Activated CD4-positive, alpha-beta T cell treated with anti-CD3 and anti-CD28 coated beads, Interleukin-2, Interleukin-6, amounts not matched to agents 100 ng/mL and 50 ng/mL, durations not matched to agents 16 hours and 8 hours (primary cell): Measurements from ENCODE around the gene CS.
A peak's percentile ranks its signal among the peaks of the same experiment; 100 is the strongest.
"Not testable (repeated sequence)": the region's sequence is repeated elsewhere in the genome, so short reads cannot be mapped to it uniquely, and the experiment has no call there.

ENCODE experiments used
- DNase-seq: peaks from one replicate; pipeline ENCODE4 v3.0.0-alpha.2; 2020

The CS gene

DNA sequence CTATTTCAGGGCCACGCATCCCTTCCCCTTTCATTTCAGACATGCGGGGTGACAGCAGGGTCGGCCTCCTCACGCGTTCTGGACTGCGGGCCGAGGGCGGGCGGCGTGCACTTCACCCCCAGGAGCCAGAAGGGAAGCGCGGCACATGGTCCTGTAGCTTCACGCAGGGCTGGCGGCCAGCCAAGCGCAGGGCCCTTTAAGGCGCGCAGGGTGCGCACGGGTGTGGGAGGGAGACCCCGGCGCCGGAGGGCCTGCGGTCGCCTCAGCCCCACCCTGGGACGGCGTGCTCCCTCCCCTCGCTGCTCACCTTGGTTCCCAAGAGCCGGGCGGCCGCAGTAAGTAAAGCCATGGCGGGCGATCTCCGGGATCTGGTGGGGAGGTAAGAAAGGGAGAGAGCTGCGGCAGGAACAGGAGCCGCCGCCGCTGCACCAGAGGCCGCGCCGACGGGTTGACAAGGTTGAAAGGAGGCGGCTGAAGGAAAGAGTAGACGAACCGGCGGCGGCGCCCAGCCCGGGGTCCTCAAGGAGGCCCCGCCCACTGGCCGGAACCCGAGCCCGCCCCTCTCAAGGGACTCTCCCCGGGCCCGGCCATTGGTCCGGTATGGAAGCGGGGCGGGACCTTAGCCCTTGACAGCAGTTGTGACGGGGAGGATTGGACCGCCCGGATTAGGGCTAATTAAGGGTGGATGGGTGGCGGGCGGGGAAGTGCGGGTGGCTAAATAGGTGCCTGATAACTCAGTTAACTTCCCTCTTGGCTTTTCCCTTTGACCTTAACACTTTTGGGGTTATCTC, at the start of gene CS:
CS (minus strand) TSS at position 478 of the 791 bp plus-strand sequence; CDS start at position 349, 129 bp downstream.
- peak; percentile 100 for DNase-seq

DNA sequence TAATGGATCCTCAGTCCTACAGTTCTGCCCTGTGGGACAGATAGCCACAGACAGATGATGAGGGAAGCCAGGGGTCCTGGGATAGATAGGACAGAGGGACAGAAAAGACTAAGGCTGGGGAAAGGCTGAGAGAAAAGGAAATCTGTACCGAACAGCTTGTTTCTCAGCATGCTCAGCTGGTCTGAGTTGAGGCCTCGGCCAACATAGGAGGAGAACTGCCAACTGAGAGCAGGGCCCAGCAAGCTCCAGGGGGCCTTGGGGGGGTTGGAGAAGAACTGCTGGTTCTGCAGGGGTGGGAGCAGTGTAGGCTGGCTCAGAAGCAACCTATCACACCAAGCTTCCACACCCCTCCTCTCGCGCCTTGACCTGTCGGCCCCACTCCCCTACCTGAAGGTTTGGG, 48.6 kb upstream of the CS start:
- DNase-seq, result no peak

DNA sequence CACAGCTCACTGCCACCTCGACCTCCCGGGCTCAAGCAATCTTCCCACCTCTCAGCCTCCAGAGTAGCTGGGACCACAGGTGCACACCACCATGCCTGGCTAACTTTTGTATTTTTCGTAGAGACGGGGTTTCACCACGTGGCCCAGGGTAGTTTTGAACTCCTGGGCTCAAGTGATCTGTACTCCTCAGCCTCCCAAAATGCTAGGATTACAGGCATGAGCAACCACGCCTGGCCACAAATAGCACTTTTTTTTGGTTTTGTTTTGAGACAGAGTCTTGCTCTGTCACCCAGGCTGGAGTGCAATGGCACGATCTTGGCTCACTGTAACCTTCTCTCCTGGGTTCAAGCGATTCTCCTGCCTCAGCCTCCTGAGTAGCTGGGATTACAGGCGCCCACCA, 47.1 kb upstream of the CS start:
- not testable (repeated sequence) for DNase-seq

DNA sequence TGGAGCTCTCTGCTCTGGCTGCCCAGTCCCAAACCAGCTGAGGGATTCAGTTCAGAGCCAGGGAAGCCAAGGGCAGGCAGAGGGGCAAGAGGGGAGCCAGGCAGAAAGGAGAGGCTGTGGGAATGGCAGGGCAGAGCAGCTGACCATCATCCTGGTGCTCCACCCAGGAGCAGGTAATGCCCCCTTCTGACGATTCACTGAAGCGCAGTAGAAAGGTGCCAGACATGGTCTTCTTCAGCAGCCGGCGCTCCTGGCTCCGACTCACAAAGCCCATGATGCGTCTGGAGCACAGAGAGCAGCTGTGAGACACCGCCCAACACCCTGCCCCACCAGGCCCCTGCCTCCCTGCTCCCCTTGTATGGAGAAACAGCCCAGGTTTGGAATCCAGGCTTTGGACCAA, 46.5 kb upstream of the CS start:
- peak; percentile 17 for DNase-seq

DNA sequence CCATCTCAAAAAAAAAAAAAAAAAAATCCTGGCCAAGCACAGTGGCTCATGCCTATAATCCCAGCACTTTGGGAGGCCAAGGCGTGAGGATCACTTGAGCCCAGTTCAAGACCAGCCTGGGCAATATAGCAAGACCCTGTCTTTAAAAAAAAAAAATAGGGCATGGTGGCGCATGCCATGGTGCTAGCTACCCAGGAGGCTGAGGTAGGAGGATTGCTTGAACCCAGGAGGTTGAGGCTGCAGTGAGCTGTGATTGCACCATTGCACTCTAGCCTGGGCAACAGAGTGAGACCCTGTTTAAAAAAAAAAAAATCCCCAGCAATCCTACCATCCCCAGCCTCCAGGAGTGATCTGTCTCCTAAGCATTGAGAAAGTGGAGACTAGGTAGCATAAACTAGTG, 42.2 kb upstream of the CS start:
- not testable (repeated sequence) for DNase-seq

DNA sequence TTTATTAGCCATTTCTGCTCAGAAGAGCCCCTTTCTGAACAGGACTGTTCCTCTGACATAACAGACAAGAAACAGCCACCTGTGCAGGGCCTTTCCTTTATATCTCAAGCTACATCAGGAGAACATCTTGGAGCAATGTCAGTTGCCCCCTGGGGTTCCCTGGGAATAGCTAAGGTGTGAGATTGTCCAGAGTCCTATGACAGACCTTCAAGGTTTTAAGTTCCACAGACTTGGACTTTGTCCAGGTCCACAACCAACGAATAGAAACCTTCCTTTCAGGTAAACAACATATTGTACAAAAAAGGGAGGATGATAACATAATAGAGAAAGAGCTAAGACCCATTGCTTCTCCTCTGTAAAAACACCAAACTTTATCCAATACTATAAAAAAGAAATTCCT, 41.5 kb upstream of the CS start:
- DNase-seq, result no peak

DNA sequence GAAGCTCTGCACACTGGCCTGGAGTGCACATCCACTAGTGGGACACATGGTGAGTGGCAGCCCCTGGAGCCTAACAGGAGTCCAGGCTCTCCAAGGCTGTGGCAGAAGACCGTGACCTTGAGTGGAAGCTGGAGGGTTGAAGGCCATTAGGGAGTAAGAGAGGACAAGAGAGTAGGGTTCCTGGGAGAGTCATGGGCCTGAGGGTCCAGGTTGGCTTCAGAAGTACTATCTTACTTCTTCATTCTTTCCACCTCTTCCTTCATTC, 39.0 kb upstream of the CS start:
- no peak for DNase-seq

DNA sequence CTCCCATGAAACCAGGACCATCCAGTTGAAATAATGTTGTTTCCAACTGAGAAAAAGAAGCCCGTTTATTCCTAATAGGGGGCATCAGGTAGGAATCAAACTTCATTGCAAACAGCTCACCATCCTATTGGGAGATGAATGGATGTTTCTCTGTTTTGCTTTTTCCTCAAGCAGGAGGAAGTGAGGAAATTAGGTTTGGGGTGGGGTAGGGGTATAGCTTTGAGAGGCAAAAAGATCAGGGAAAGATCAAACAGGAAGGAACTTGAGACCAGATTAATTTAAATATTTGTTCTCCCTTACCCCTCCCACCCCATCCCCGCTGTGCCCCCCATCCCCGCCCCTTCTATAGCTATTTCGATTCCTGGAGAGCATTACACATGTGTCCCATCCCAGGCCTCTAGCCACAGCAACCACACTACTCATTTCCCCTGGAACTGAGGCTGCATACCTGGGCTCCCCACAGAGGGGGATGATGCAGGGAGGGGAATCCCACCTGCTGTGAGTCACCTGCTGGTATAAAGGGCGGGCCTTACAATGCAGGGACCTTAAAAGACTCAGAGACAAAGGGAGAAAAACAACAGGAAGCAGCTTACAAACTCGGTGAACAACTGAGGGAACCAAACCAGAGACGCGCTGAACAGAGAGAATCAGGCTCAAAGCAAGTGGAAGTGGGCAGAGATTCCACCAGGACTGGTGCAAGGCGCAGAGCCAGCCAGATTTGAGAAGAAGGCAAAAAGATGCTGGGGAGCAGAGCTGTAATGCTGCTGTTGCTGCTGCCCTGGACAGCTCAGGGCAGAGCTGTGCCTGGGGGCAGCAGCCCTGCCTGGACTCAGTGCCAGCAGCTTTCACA, 38.4 kb upstream of the CS start, which contains the start of gene IL23A:
IL23A (plus strand) TSS at position 577 of the 850 bp plus-strand sequence; CDS start at position 738, 161 bp downstream.
- DNase-seq, result peak; percentile 87

DNA sequence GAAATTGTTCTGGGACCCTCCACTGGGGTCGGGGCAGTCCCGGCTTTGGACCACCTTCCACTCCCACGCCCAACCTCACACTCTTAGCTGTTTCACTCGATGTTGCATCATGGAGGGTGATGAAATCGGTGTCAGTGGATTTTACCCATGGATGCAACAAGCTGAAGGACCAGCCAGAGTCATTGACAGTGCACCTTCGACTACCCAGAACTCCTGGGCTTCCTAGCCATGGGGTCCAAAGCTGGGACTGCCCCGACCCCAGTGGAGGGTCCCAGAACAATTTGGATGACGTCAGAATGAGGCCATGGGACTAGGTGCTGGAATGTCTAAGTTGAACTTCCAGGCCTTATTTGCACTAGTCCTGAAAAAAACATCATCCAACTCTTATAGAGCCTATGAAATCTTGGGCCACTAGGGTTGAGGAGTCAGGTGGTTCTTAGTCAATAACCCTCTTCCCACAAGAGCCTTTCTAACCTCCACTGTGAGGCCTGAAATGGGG, 37.7 kb upstream of the CS start:
- DNase-seq, result no peak

DNA sequence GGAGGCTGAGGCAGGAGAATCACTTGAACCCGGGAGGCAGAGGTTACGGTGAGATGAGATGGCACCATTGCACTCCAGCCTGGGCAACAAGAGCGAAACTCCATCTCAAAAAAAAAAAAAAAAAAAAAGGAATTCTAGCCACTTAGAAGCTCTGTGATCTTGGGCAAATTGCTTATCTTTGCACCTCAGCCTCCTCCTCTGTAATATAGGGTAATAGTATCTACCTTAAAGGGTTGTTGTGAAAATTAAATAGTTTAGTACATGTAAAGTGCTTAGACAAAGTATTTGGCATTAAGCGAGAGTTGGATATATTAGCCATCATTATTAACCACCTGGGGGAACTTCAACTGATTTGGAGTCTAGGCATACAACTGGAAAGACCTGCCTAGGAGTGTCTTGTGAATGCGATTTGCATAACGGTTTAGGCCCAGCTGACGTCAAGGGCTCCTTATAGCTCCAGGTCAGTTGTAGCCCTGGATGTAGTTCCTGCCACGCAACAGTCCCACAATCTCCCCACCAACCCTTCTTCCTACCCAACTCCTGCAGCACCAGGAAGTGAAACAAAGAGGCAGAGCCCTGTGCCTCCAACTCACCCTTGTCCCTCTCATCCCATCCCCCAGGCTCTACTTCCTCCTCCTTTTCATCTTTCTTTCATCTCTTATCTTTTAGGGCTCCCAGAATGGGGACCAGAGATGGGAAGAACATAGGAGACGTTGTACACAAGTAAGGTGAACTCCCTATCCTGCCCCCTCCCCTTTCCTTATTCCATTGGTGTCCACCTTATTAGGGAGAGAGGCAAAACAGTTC, 36.4 kb upstream of the CS start:
- DNase-seq, result no peak

DNA sequence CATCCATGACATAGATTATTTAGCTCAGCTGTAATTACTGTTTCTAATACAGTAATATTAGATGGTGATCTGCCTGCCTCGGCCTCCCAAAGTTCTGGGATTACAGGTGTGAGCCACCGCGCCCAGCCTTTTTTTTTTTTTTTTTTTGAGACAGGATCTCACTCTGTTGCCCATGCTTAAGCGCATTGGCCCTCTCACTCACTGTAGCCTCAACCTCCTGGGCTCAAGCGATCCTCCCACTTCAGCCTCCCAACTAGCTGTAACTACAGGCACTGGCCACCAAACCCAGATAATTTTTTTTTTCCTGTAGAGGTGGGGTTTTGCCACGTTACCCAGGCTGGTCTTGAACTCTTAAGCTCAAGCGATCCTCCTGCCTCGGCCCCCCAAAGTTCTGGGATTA, 35.4 kb upstream of the CS start:
- DNase-seq, result not testable (repeated sequence)

DNA sequence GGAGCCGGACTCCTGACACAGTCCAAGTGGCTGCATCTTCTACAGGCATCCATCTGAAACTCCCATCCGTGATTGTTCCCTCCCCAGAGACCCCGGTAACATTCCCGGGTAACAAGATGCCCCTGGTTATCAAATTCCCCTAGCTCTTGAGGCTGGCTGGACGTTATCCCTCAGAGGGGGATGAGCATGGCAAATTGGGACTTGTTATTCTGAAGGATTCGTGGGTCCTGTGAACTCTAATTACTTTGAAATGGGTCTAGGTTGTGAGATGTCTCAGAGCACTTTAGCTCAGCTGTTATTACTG, 34.3 kb upstream of the CS start:
- DNase-seq, result no peak

DNA sequence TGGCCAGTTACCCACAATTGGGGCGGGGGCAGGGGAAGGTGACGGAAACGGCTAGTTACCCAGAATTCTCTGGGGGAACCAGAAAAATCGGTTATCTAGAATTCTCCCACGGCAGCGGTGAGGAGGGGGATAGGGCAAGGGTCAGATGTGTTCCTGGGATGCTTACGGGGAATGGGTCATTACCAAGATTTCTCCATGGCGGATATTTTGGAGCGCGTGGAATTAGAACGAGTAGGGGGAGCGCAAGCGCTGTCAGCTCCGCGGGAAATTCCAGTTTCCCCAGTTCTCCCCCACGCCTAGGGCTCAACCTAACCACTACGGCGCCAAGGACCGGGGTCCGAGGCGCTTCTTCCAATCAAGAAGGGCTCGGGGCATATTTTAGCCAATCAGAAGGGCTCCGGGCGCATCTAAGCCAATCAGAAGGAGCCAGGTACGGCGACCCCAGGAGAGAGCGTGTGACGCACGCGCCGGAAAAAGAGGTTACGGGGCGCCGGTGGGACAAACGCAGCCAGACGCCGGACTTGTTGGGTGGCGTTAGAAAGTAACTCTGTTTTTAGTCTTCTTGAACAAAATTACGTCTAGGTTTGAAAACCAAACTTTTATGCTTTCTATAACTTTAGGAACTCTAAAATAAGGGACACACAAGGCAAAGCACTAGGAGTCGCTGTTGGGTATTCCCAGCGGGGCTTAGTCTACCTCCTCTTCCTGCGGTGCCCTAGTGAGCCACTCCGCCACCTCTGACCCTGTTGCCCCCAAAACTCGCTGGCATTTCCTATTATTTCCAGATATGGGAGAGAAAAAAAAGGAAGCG, 33.8 kb upstream of the CS start, which contains the start of gene PAN2:
PAN2 (minus strand) TSS at position 322 of the 811 bp plus-strand sequence. CDS start 906 bp downstream, outside the sequence.
- DNase-seq, result peak; percentile 98

DNA sequence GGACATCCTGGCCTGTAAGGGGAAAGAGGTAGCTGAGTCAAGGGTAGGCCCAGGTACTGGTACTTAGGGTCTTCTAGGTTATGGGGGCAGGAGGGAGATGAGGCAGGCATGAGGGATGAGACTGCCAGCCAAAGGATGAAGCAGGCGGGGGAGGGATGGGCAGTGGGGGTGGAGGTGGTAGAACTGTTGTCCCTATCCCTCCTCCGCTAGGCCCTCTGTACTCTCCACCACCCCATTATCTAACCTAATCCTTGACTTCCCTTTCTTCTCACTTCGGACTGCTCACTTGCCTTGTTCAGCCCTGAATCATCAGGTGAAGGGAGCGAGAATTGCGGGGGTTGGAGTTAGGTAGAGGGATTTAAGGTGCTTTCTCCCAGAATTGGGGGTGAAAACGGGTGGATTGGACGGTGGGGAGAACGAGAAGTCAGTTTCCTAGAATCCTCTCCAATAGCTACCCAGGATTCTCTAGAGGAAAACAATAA, 33.1 kb upstream of the CS start:
- DNase-seq, result no peak

DNA sequence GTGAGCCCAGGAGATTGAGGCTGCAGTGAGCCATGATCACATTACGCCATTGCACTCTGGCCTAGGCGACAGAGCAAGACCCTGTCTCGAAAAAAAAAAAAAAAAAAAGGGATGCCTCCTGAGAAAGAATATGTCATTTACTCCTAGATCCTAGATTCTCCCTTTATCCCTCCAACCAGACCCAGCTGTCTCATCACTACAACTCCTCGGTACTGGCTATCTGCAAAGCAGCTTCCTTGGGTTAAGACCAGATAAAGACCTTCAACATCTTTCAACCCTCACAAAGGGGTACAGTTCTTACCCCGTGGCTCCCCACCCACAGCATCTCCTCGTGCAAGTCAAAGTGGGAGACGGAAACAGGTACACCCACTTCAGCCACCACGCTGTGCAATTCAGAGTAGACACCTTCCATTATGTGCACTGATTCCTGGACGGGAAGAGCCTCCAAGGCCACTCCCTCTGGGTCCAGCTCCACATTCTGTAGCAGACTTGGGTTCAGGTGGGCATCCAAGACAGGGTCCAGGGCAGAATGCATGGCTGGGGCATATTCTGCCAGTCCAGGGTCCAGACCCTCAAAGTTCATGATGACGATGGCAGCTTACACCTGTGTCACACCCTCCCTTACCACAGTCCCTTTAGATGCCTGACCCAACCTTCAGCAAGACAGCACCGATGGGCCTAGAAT, 32.5 kb upstream of the CS start:
- DNase-seq, result no peak

DNA sequence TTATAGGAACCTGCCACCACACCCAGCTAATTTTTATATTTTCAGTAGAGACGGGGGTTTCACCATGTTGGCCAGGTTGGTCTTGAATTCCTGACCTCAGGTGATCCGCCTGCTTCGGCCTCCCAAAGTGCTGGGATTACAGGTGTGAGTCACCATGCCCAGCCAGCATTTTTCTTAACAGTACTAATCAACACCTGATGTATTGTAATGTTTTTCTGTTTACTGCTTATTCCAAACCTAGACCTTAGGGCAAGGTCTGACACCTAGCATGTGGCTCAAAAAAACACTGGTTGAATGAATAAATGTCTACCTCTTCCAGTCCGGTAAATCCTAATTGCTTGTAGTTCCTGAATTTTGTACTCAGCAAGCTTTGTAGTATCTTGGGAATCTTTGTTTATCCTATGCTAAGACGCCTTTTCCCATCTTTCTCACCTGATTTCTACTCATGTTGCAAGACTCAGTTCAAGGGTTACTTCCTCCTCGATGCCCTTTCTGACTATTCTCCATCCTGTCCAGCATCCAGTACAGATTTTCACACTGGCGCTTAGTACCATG, 30.9 kb upstream of the CS start:
- DNase-seq, result no peak

DNA sequence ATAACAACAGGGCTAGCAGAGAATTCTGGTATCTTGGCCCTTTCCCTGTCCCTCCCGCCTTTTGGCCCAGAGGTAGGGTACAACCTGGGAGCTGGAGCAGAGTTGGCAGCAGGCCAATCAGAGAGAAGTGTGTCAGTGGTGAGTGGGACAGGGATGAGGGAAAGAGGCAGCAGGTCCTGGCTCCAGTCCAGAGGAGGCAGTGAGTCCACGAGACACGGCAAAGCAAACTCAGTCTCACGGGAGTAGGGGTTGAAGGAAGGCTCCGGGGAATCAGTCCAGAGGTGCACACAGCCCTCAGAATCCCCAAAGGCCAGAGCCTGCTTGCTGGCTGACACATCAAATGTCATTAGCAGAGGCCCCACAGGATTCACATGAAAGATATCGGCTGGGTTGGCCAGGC, 26.4 kb upstream of the CS start:
- DNase-seq, result no peak

DNA sequence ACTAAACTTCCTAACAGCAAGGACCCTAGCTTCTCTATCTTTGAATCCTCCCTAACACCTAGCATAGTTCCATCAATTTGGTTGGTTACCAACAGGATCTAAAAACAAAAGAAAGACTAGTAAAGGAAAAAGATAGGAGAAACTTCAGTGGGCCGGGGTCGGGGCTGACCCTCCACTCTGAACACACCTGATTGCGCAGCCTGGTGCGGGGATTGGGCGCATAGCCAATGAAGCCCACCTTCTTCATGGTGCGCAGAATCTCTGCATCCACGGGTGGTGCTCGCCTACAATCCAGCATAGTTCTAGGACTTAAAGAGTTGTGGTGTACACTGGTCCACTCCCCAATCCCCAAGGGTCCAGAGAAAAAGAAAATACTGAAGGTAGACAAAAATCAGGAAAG, 26.0 kb upstream of the CS start:
- DNase-seq, result no peak

DNA sequence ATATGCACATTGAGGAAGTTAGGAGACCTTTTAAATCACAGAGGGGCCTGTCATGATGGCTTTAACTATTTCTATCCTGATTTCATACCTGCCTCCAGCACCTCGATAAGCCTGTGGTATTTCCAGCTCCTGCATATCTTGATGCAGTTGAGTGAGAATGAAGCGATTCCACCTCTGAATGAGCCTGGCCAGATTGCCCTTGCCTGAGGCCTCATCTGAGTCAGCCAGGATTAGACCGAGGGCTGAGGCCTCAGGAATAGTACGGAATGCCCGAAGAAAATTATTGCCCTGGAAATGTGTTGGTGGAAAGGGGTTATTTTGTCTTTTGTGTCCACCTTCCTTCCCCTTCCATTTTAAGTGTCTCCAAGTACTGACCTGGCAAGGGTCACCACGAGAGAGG, 24.1 kb upstream of the CS start:
- DNase-seq, result no peak

DNA sequence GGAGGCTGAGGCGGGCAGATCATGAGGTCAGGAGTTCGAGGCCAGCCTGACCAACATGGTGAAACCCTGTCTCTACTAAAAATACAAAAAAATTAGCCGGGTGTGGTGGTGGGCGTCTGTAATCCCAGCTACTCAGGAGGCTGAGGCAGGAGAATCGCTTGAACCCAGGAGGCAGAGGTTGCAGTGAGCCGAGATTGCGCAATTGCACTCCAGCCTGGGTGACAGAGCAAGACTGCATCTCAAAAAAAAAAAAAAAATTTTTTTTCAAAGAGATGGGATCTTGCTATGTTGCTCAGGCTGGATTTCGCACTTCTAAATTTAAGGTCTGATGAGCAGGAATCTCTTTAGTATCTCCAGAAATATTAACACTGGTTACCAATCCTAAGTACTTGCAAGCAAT, 21.5 kb upstream of the CS start:
- not testable (repeated sequence) for DNase-seq

DNA sequence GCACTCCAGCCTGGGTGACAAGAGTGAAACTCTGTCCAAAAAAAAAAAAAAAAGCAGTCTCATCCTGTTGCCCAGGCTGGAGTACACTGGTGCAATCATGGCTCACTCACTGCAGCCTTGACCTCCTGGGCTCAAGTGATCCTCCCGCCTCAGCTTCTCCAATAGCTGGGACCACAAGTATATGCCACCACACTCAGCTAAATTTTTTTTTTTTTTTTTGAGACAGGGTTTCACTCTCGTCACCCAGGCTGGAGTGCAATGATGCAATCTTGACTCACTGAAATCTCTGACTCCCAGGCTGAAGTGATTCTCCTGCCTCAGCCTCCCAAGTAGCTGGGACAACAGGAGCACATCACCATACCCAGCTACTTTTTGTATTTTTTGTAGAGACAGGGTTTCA, 20.9 kb upstream of the CS start:
- no peak for DNase-seq
